SH-SY5Y (cell line): Measurements from ENCODE around the gene RBP4.

ENCODE experiments used
- GATA2 ChIP-seq: IDR thresholded peaks from 2 replicates; pipeline ENCODE4 v1.6.1; 2011; ENCODE audit warnings: mild to moderate bottlenecking, low read depth, low read length
- GATA3 ChIP-seq: IDR thresholded peaks from 2 replicates; pipeline ENCODE4 v1.6.1; 2011; ENCODE audit warnings: low read depth, mild to moderate bottlenecking, low read length, moderate library complexity

DNA sequence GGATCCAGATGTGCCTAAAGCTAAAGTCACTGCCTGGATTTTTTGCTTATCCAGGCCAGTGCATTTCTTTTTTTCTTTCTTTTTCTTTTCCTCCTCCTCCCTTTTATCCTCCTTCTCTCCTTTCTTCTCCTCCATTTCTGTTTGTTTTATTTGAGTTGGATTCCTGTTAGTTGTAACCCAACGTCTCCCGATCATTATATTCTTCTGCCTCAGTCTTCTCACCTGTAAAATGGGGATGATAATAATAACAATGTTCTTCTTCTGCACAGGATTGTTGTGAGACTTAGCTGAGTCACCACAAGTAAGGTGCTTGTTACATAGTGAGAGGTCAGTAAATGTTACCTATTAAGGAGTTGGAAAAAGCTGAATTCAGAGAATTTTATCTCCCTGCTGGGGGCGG, 48.3 kb downstream of the RBP4 start:
- TF ChIP-seq GATA2 (no peak), GATA3 (no peak)
